Activated CD4-positive, alpha-beta T cell treated with anti-CD3 and anti-CD28 coated beads for 36 hours (primary cell): Measurements from ENCODE around the gene CHD6. TPM values are rescaled to one million over a fixed set of nuclear protein-coding genes. Genes with fewer than 3 reads are reported as not detected.

Experiments used
- ATAC-seq: fragments of 200-7000 bp; cut with Tn5 transposase; one replicate; pipeline ENCODE4 v1.10.0; 2021; ENCODE audit warnings: mild to moderate bottlenecking, moderate library complexity
- CTCF ChIA-PET: fragments of 350-600 bp; sonication (Branson Sonifier 250); formaldehyde crosslinking; loops from one replicate; lab custom pipeline; 2021; ENCODE audit warnings: antibody characterized with exemption; lab: Charles Lee
- POLR2A ChIA-PET: fragments of 350-600 bp; sonication (Branson Sonifier 250); formaldehyde crosslinking; loops from one replicate; lab custom pipeline; 2021; ENCODE audit warnings: antibody characterized with exemption, inconsistent platforms; lab: Charles Lee
- DNase-seq: peaks from one replicate; pipeline ENCODE4 v3.0.0-alpha.2; 2020
- H3K27ac Mint-ChIP-seq: one replicate; pipeline ENCODE4 v1.8.0; 2021; ENCODE audit warnings: mixed read lengths
- H3K27me3 Mint-ChIP-seq: one replicate; pipeline ENCODE4 v1.8.0; 2021; ENCODE audit warnings: mixed read lengths
- H3K36me3 Mint-ChIP-seq: one replicate; pipeline ENCODE4 v1.8.0; 2021; ENCODE audit warnings: low read depth, mixed read lengths
- H3K4me1 Mint-ChIP-seq: one replicate; pipeline ENCODE4 v1.8.0; 2021; ENCODE audit warnings: mixed read lengths
- H3K4me3 Mint-ChIP-seq: one replicate; pipeline ENCODE4 v1.8.0; 2021; ENCODE audit warnings: mild to moderate bottlenecking, moderate library complexity, mixed read lengths
- H3K9me3 Mint-ChIP-seq: one replicate; pipeline ENCODE4 v1.8.0; 2021; ENCODE audit warnings: low read depth, mixed read lengths
- intact Hi-C, 2 experiments: fragments of 100-400 bp; cut with DNase I in 1 of 2; cut with micrococcal nuclease in 1 of 2; formaldehyde crosslinking; loops; one replicate each; pipeline versions ENCODE4 v1.14.2 to v1.15.1; 2022 to 2024; cut with DNase I, micrococcal nuclease
- total RNA-seq, 2 experiments: library from RNA; stranded (reverse); gene quantifications; one replicate each; pipeline ENCODE4 v1.2.3, GENCODE V29; 2021

Gene CHD6
- total RNA-seq, 2 experiments from 2014 or later = 30.2 to 34.0 TPM

DNA sequence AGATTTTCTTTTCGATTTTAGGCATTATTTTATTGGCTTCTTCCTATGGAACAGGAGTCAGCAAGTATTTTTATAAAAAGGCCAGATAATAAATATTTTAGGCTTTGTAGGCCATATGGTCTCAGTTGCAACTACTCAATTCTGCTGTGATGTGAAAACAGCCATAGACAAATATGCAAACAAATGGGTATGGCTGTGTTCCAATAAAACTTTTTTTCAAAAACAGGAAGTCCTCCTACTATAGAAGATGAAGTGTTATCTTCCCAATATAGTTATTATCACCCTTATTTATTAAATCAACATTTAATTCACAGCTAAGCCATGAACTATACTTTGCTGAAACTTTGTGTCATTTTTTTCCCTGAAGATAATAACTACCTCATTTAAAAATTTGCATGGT, 57.2 kb downstream of the CHD6 start:
- Mint-ChIP-seq H3K4me1 (peaks cover 65% of the 10 kb centered on the region), H3K4me3 (no peak overlapping the region), H3K36me3 (peaks cover 26% of the 10 kb centered on the region), H3K9me3 (peaks cover 10% of the 10 kb centered on the region), H3K27ac (no peak overlapping the region), H3K27me3 (no peaks in the 10 kb centered on the region)
- ATAC-seq (no peak), DNase-seq (no peak)
- CTCF ChIA-PET = no interaction called here
- intact Hi-C loops = no loop called here
- POLR2A ChIA-PET = no interaction called here

DNA sequence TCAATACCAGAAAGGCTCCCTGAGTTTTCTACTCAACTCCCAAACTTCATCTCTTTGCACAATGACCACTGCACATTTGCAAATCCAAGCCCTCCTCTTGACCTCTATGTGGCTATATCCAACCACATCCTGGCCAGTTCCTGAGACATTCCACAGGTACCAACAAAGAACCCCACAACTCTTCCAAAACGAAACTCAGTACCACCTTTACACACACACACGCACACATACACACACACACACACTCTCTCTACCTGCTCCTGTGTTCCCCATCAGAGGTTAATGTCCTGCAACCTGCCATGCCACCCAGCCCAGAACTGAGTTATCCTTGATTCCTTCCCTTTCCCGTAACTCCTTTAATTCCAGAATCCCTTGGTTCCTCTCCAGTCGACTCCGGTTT, 58.5 kb downstream of the CHD6 start:
- Mint-ChIP-seq H3K36me3 (peaks cover 20% of the 10 kb centered on the region), H3K4me3 (no peak overlapping the region), H3K4me1 (peaks cover 55% of the 10 kb centered on the region), H3K9me3 (peaks cover 8% of the 10 kb centered on the region), H3K27ac (no peak overlapping the region), H3K27me3 (no peaks in the 10 kb centered on the region)
- ATAC-seq (no peak), DNase-seq (no peak)
- ChIA-PET CTCF (interaction anchor here (1.7 kb wide), 1 partner anchor 12 kb away, joined by 7 read pairs; no protein-coding TSS in a partner anchor), POLR2A (no interaction called here)
- intact Hi-C loops = no loop called here

DNA sequence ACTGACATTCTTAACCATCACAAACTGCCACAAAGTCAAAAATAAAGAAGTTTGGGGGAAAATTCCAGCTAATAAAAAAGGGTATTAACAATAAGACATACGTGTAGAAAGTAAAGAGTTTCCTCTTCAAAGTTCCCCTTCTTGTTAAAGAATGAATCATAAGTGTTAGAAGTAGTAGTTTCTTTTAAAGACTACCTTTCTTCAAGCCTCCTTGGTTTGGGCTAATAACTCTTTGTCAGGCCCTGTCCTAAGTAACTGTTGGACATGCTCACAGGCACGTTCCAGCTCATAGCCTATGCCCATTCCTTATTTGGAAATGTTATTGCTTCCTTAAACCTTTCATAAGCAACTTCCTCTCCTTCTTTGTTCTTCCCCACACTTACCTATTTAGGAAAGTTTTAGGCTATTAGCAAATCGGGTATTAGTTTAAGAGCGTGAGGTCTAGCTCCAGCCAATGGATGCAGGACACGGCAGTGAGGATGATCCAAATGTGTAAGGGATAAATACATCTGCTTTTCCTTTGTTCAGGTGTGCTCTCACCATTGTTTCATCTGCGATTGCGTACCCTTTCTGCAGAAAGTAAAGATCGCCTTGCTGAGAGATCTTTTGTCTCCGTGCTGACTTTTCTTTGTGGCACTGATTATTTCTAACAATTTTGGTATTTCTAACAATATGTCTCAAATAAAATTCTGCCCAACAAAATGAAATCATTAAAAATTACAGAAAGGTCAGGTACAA, 64.9 kb downstream of the CHD6 start:
- peaks cover 20% of the 10 kb centered on the region for H3K9me3 Mint-ChIP-seq
- intact Hi-C loops = no loop called here
- peaks cover 23% of the 10 kb centered on the region for H3K4me1 Mint-ChIP-seq
- POLR2A ChIA-PET = no interaction called here
- no peak overlapping the region for H3K4me3 Mint-ChIP-seq
- CTCF ChIA-PET = no interaction called here
- H3K27me3 Mint-ChIP-seq = no peaks in the 10 kb centered on the region
- ATAC-seq = no peak
- peaks cover 39% of the 10 kb centered on the region for H3K36me3 Mint-ChIP-seq
- H3K27ac Mint-ChIP-seq = no peak overlapping the region
- DNase-seq = no peak

DNA sequence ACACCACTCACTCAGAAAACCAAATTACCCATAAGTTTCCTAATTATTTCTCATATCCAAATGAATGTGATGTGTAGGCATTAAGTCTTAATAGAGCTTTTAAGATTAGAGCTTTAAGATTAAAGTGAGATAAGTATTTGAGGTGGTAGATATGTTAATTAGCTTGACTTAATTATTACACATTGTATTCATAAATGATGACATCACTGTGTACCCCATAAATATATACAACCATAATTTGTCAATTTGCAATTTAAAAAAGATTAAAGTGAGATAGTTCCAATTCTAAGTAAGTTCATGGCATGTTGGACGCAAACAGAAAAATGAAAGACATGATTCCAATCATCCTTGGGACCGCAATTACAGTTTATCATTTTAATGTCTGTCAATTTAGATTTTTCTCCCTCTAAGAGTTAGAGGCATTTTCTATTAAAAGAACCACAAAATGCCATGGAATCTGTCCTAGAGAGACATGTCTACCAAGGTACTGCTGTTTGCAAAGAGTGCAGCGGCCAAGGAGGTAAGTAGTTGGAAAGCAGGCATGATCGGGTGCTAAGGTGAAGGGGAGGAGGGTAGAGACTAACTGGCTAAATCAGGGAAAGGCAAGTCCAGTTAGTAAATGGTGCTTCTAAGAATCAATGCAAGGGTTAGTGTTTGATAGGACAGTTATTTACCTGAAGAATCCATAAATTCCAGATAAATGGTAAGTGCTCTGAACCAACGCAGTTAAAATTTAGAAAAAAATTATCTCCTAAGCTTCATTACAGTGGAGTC, 65.7 kb downstream of the CHD6 start:
- Mint-ChIP-seq H3K9me3 (peaks cover 14% of the 10 kb centered on the region), H3K27ac (no peak overlapping the region), H3K4me3 (no peak overlapping the region), H3K27me3 (no peaks in the 10 kb centered on the region), H3K4me1 (peaks cover 21% of the 10 kb centered on the region), H3K36me3 (peaks cover 32% of the 10 kb centered on the region)
- POLR2A ChIA-PET = no interaction called here
- intact Hi-C loops = no loop called here
- CTCF ChIA-PET = no interaction called here
- DNase-seq (no peak), ATAC-seq (no peak)

DNA sequence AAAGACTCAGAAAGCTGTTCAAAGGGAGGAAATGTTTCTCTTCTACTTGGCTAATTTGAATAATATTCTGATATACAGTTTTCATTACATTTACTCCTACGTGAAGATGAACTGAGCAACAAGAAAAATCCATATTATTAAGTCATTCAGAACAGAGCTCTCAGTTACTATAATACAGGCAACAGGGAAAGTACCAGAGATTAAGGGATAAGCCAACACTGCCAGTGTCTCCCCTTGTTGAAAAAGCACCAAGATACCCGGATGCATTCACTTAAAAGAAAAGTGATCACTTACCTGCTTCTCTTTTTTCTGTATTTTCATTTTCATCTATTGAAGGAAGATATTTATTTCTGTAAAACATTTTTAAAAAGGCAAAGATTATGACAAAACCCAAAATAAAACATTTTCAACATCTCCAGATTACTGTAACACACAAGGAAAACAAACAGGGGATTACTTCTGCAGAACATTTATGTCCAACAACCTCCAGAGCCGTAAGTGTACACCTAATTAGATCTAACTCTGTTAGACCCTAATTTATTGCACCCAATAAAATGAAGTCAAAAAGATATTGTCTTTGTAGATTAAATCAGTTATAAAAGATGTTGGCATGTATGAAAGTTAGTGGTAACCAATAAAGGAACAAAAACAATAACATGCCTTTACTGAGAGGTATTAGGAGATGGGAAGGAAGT, 67.0 kb downstream of the CHD6 start:
- ChIA-PET POLR2A (interaction anchor here (0.6 kb wide), 1 partner anchor 53 kb away, joined by 3 read pairs; no protein-coding TSS in a partner anchor), CTCF (interaction anchor here (0.5 to 0.9 kb wide), 2 partner anchors 8 to 119 kb away, joined by 3 read pairs; no protein-coding TSS in a partner anchor)
- Mint-ChIP-seq H3K27ac (no peak overlapping the region), H3K27me3 (no peaks in the 10 kb centered on the region), H3K4me1 (peaks cover 21% of the 10 kb centered on the region), H3K9me3 (peaks cover 12% of the 10 kb centered on the region), H3K36me3 (peaks cover 24% of the 10 kb centered on the region), H3K4me3 (no peak overlapping the region)
- intact Hi-C loops = no loop called here
- no peak for ATAC-seq
- DNase-seq = no peak

DNA sequence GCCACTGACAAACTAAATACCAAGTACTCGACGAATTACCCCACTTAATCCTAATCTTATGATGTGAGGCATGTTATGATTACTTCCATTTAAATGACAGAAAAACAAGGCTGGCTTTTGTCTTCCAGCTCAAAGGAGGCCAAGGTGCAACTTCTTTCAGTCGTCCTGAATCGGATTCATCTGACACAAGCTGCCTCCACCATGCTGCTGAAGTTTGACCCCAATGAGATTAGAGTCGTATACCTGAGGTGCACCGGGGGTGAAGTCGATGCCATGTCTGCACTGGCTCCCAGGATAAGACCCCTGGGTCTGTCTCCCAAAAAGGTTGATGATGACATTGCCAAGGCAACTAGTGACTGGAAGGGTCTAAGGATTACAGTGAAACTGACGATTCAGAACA, 71.0 kb downstream of the CHD6 start:
- H3K36me3 Mint-ChIP-seq = peaks cover 18% of the 10 kb centered on the region
- no peak overlapping the region for H3K4me3 Mint-ChIP-seq
- POLR2A ChIA-PET = interaction anchor here (0.7 kb wide), 1 partner anchor 11 kb away, joined by 3 read pairs; no protein-coding TSS in a partner anchor
- H3K4me1 Mint-ChIP-seq = peaks cover 13% of the 10 kb centered on the region
- intact Hi-C loops = no loop called here
- CTCF ChIA-PET = no interaction called here
- DNase-seq = no peak
- peaks cover 7% of the 10 kb centered on the region for H3K9me3 Mint-ChIP-seq
- no peak overlapping the region for H3K27ac Mint-ChIP-seq
- H3K27me3 Mint-ChIP-seq = no peaks in the 10 kb centered on the region
- no peak for ATAC-seq

DNA sequence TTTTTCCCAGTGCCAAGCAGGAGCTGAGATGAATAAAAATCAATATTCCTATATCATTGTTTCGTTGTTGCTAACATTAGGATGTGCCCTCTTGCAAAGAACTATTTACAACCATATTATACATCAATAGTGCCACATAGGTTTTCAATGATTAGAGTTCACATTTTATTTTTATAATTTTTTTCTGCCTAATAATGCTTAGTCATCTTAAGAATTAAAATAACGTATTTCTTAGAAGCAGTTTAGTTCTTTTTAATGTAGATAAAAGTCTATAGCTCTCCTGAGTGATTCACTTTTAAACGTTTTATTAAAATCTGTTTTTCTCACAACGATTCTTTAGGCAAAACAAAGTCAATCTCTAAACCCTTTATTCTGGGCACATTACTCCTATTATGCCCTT, 71.6 kb downstream of the CHD6 start:
- ATAC-seq = no peak
- ChIA-PET CTCF (no interaction called here), POLR2A (no interaction called here)
- H3K4me3 Mint-ChIP-seq = no peak overlapping the region
- no peak for DNase-seq
- H3K27me3 Mint-ChIP-seq = no peaks in the 10 kb centered on the region
- peaks cover 18% of the 10 kb centered on the region for H3K36me3 Mint-ChIP-seq
- H3K27ac Mint-ChIP-seq = no peak overlapping the region
- peaks cover 7% of the 10 kb centered on the region for H3K9me3 Mint-ChIP-seq
- peaks cover 10% of the 10 kb centered on the region for H3K4me1 Mint-ChIP-seq
- intact Hi-C loops = no loop called here

DNA sequence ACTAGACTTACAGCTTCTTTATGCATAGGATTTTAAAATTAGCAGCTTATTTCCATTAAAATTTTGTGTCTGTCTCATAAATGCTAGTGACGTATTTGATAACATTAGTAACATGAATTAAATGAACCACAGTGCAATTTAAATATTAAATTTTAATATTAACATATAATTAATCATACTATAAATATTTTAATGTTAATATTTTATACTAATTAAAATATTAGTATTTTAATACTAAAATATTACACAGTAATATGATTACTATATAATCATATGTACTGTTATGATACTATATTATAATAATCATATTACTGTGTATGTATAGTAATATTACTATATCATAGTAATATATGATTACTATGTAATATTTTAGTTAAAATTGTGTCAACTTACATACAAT, 73.7 kb downstream of the CHD6 start:
- Mint-ChIP-seq H3K36me3 (peaks cover 16% of the 10 kb centered on the region), H3K27me3 (no peaks in the 10 kb centered on the region)

DNA sequence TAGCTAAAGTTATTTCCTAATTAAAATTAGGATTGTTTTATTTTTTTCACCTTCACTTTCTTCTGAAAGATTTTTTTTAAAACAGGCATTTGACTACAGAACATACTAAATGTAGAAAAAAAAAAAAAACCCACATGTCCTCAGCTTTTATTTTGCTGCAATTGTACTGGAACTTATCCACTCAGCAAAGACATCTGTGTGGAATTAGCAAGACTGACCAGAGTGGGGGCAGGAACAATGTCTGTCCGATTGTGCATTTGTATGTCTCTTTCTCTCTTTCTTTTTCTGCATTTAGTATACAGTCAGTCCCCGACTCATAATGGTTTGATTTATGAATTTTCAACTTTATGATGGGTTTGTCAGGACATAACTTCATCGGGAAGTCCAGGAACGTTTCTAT, 77.3 kb downstream of the CHD6 start:
- peaks cover 5% of the 10 kb centered on the region for H3K9me3 Mint-ChIP-seq
- H3K27me3 Mint-ChIP-seq = no peaks in the 10 kb centered on the region
- DNase-seq (no peak), ATAC-seq (no peak)
- H3K4me1 Mint-ChIP-seq = peaks cover 5% of the 10 kb centered on the region
- no peak overlapping the region for H3K27ac Mint-ChIP-seq
- H3K36me3 Mint-ChIP-seq = peaks cover 30% of the 10 kb centered on the region
- intact Hi-C loops = no loop called here
- ChIA-PET POLR2A (no interaction called here), CTCF (no interaction called here)
- H3K4me3 Mint-ChIP-seq = no peak overlapping the region

More for the DNA sequence above, 73.7 kb downstream of the CHD6 start:
- no peak for DNase-seq
- CTCF ChIA-PET = interaction anchor here (0.9 to 1.4 kb wide), 2 partner anchors 9 to 18 kb away, joined by 3 read pairs; no protein-coding TSS in a partner anchor
- Mint-ChIP-seq H3K27ac (no peak overlapping the region), H3K4me1 (peaks cover 5% of the 10 kb centered on the region), H3K4me3 (no peak overlapping the region), H3K9me3 (no peaks in the 10 kb centered on the region)
- POLR2A ChIA-PET = no interaction called here
- intact Hi-C loops = no loop called here
- no peak for ATAC-seq

DNA sequence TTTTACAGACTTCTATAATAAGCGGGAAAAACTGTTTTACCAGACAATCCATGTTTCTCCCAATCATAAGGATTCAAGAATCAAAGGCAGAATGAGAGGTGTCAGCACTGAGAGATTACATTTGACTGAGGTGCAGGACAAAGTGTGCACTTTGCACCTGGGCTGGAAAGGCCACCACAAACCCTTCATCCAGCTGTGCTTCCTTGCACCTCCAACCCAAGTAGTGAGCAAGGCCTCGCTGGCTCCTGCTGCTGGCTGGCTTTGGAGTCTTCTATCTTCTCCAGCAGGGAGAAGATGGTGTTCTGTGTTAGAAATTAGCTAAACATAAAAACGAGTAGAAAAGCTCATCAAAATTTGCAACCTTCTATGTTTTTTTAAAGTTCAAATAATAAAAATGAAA, 77.7 kb downstream of the CHD6 start:
- CTCF ChIA-PET = no interaction called here
- no peak overlapping the region for H3K4me3 Mint-ChIP-seq
- POLR2A ChIA-PET = no interaction called here
- H3K9me3 Mint-ChIP-seq = peaks cover 5% of the 10 kb centered on the region
- H3K27ac Mint-ChIP-seq = no peak overlapping the region
- H3K27me3 Mint-ChIP-seq = no peaks in the 10 kb centered on the region
- DNase-seq (no peak), ATAC-seq (no peak)
- H3K4me1 Mint-ChIP-seq = peaks cover 3% of the 10 kb centered on the region
- H3K36me3 Mint-ChIP-seq = peaks cover 30% of the 10 kb centered on the region
- intact Hi-C loops = no loop called here

DNA sequence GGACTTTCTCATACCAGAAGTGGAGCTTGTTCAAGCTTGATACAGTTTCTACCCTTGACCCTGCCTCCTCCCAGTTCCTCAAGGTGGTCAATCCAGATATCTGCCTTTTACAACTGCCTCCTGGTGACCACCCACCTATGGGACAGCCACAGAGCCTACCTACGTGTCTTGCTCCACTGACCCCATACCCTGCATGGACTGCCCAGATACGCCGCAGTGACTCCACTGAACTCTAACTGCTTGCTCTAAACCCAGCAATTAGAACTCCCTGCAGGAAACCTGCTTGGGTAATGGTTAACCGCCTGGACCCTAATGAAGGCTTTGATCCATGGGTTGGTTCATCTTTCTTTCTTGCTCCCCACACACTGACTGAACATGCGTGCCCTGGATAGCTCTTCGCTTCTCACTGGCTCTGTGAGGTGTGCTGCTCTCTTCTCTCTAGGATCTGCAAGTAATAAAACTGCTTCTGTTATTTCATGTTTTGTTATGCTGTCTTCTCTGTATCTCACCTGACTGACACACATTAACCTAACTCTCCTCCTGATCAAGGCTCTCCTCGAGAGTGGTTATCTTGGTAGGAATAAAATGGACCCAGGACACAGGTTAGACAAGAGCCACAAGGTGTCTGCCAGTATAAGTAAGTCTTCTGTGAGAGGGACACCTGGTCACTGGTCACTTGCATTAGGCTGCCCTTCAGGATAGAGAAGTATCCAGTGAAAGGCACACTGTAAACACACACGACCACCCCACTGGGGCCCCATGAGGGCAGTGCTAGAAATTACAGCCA, 79.2 kb downstream of the CHD6 start:
- no peak overlapping the region for H3K27ac Mint-ChIP-seq
- CTCF ChIA-PET = no interaction called here
- H3K36me3 Mint-ChIP-seq = peaks cover 30% of the 10 kb centered on the region
- peaks cover 5% of the 10 kb centered on the region for H3K9me3 Mint-ChIP-seq
- peaks cover 13% of the 10 kb centered on the region for H3K4me1 Mint-ChIP-seq
- no peaks in the 10 kb centered on the region for H3K27me3 Mint-ChIP-seq
- no peak for DNase-seq
- intact Hi-C loops = no loop called here
- POLR2A ChIA-PET = no interaction called here
- no peak overlapping the region for H3K4me3 Mint-ChIP-seq
- no peak for ATAC-seq
